Esophagus squamous epithelium (tissue), 5 donors: ENCODE results near the gene HDC. TPM values are rescaled to one million over a fixed set of nuclear protein-coding genes. Genes with fewer than 3 reads are reported as not detected.

ENCODE experiments used
- DNase-seq: peaks from one replicate; lab custom pipeline; 2025; lab: John Stamatoyannopoulos, UW
- H3K27ac ChIP-seq, 4 donors: fragments of 200-600 bp; sonication (generic); one replicate each; pipeline ENCODE4 v1.5.1; 2016 to 2019; ENCODE audit warnings: mild to moderate bottlenecking in 1 of 4
- H3K27me3 ChIP-seq, 4 donors: fragments of 200-600 bp; sonication (generic); 1 replicate in 3 of 4; 2 replicates in 1 of 4; pipeline versions ENCODE4 v1.5.1 to v1.6.0; 2017 to 2021; ENCODE audit warnings: antibody characterized with exemption in 1 of 4
- H3K36me3 ChIP-seq, 3 donors: fragments of 200-600 bp; sonication (generic); one replicate each; pipeline ENCODE4 v1.5.1; 2016 to 2019
- H3K4me1 ChIP-seq, 3 donors: fragments of 200-600 bp; sonication (generic); one replicate each; pipeline ENCODE4 v1.5.1; 2017 to 2019
- H3K4me3 ChIP-seq, 4 donors: fragments of 200-600 bp; sonication (generic); 1 replicate in 3 of 4; 2 replicates in 1 of 4; pipeline ENCODE4 v1.5.1; 2016 to 2019; ENCODE audit warnings: mild to moderate bottlenecking in 2 of 4, moderate library complexity in 1 of 4
- H3K9me3 ChIP-seq, 3 donors: fragments of 200-600 bp; sonication (generic); one replicate each; pipeline ENCODE4 v1.5.1; 2016 to 2019
- CTCF ChIP-seq, 6 experiments: fragments of 450-650 bp in 4 of 6; fragments of 200-600 bp in 2 of 6; sonication (generic) in 2 of 6; IDR thresholded peaks; one replicate each; pipeline ENCODE4 v1.5.1; 2016 to 2019; ENCODE audit warnings: antibody characterized with exemption in 6 of 6, mild to moderate bottlenecking in 4 of 6, moderate library complexity in 4 of 6
- POLR2A ChIP-seq, 4 donors: fragments of 450-650 bp; IDR thresholded peaks; one replicate each; pipeline ENCODE4 v1.6.1; 2017; ENCODE audit warnings: antibody characterized with exemption in 4 of 4, mild to moderate bottlenecking in 4 of 4, moderate library complexity in 3 of 4
- WGBS, 2 donors: methylation state at CpG; one replicate each; pipeline ENCODE4 v1.1.5; 2018; 5-methylcytosine and 5-hydroxymethylcytosine counted together
- intact Hi-C: fragments of 100-400 bp; cut with DNase I; formaldehyde crosslinking; loops from one replicate; pipeline ENCODE4 v1.15.0; 2022
- total RNA-seq, 4 donors: library from RNA; depleted of rRNA; stranded (reverse); fragments of >200 nt; gene quantifications; one replicate each; pipeline ENCODE4 v1.1.0, GENCODE V29; 2016
- donor health status: DM: yes; HTN: yes; CAD: no.

Gene HDC
- total RNA-seq, 4 donors from 2014 or later: 0.26 to 4.4 TPM; not detected in 2

DNA sequence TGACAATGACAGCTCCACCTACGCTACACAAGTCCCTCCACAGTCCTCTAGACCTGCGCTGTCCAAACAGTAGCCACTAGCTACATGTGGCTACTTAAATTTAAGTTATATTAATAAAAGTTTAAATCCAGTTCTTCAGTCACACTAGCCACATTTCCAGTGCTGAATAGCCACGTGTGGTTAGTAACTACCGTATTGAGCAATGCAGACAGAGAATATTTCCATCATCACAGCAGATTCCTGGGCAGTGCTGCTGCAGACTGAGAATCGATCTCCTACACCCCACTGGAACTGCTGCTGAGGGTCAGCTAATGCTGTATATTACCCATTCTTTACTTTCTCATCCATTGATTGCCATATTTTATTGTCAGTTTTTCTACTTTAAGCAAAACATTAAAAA, 40.9 kb downstream of the HDC start:
- Histone ChIP-seq H3K4me1 (no peaks in the 10 kb centered on the region), H3K36me3 (no peaks in the 10 kb centered on the region), H3K27me3 (no peaks in the 10 kb centered on the region), H3K4me3 (no peak overlapping the region), H3K27ac (no peak overlapping the region), H3K9me3 (no peaks in the 10 kb centered on the region)
- no peak for DNase-seq
- TF ChIP-seq POLR2A (IDR thresholded peaks at IDR 0.05) (no peak), CTCF (IDR thresholded peaks at IDR 0.05) (no peak)
- intact Hi-C loops: no loop called here
- 77 to 84% methylated on average over 5 of the region's 5 CpGs for WGBS, 2 donors

- intact Hi-C loops: no loop called here
- no peak overlapping the region for H3K27ac ChIP-seq
- H3K4me1 ChIP-seq: no peaks in the 10 kb centered on the region
- no peaks in the 10 kb centered on the region for H3K9me3 ChIP-seq
- no peaks in the 10 kb centered on the region for H3K27me3 ChIP-seq
- no peak for DNase-seq
- TF ChIP-seq CTCF (IDR thresholded peaks at IDR 0.05) (no peak), POLR2A (IDR thresholded peaks at IDR 0.05) (no peak)
- no peaks in the 10 kb centered on the region for H3K36me3 ChIP-seq
- H3K4me3 ChIP-seq: no peak overlapping the region
- WGBS, 2 donors: 74 to 89% methylated on average over 2 of the region's 2 CpGs
Observed at GRCh38 chr15:50222181-50222580, 43.3 kb downstream of the HDC start.

GRCh38 chr15:50219820-50220219, 45.7 kb downstream of the HDC start:
- Histone ChIP-seq H3K4me3 (no peak overlapping the region), H3K27ac (no peak overlapping the region), H3K9me3 (no peaks in the 10 kb centered on the region), H3K36me3 (no peaks in the 10 kb centered on the region), H3K27me3 (no peaks in the 10 kb centered on the region), H3K4me1 (no peaks in the 10 kb centered on the region)
- WGBS, 2 donors: 80 to 93% methylated on average over 2 of the region's 2 CpGs
- intact Hi-C loops: no loop called here
- TF ChIP-seq POLR2A (IDR thresholded peaks at IDR 0.05) (no peak), CTCF (IDR thresholded peaks at IDR 0.05) (no peak)
- no peak for DNase-seq

GRCh38 chr15:50218691-50219090, 46.8 kb downstream of the HDC start:
- WGBS, 2 donors: 58% methylated on average over 1 of the region's 1 CpG
- H3K27me3 ChIP-seq: no peaks in the 10 kb centered on the region
- no peak for TF ChIP-seq POLR2A (IDR thresholded peaks at IDR 0.05)
- no peak for TF ChIP-seq CTCF (IDR thresholded peaks at IDR 0.05)
- H3K4me1 ChIP-seq: no peaks in the 10 kb centered on the region
- intact Hi-C loops: no loop called here
- no peaks in the 10 kb centered on the region for H3K9me3 ChIP-seq
- no peak overlapping the region for H3K4me3 ChIP-seq
- no peaks in the 10 kb centered on the region for H3K36me3 ChIP-seq
- DNase-seq: no peak
- H3K27ac ChIP-seq: no peak overlapping the region

DNA sequence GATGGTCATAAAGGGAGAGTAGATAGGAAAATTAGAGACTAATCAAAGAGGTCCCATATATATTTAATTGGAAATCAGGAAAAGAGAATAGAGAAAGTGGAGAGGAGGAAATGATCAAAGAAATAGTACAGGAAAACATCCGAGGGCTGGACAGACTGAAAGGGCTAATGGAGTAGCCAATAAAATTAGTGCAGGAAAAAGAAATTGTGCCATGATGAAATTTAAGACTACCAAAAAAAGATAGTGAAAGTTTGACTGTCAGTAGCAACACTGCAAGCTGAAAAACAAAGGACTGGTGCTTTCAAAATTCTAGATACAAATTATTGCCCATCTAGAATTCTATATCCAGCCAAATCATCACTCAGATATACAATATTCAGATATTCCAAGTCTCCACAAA, 47.2 kb downstream of the HDC start:
- no peaks in the 10 kb centered on the region for H3K9me3 ChIP-seq
- no peak overlapping the region for H3K27ac ChIP-seq
- H3K36me3 ChIP-seq: no peaks in the 10 kb centered on the region
- no peak for DNase-seq
- no peaks in the 10 kb centered on the region for H3K4me1 ChIP-seq
- no peaks in the 10 kb centered on the region for H3K27me3 ChIP-seq
- H3K4me3 ChIP-seq: no peak overlapping the region
- TF ChIP-seq CTCF (IDR thresholded peaks at IDR 0.05): no peak
- TF ChIP-seq POLR2A (IDR thresholded peaks at IDR 0.05): no peak
- intact Hi-C loops: no loop called here
- 29 to 34% methylated on average over 1 of the region's 1 CpG for WGBS, 2 donors
